HepG2 (cell line): ENCODE data around the gene POMP. TPM values are rescaled to one million over a fixed set of nuclear protein-coding genes. Genes with fewer than 3 reads are reported as not detected.

Experiments
- ATAC-seq: fragments of 200-7000 bp; cut with Tn5 transposase; 3 replicates; pipeline ENCODE4 v1.9.1; 2020; ENCODE audit warnings: mild to moderate bottlenecking, moderate library complexity
- BruUV-seq: library from RNA; stranded (reverse); fragments of 400-500 nt; replicated peaks from 2 replicates; lab custom pipeline; 2021; lab: Mats Ljungman, UMichigan
- CTCF ChIA-PET: fragments of 300-600 bp; formaldehyde crosslinking; extraction: SDS; loops from one replicate; lab custom pipeline; 2021; ENCODE audit warnings: low total read pairs, inconsistent platforms, low intra/inter-chr PET ratio; lab: Yijun Ruan, JAX
- POLR2A ChIA-PET: fragments of 350-600 bp; sonication (Branson Sonifier 250); formaldehyde crosslinking; loops from one replicate; lab custom pipeline; 2020; ENCODE audit warnings: antibody characterized with exemption, inconsistent platforms; lab: Yijun Ruan, JAX
- DNase-seq: peaks from one replicate; pipeline ENCODE4 v3.0.0-alpha.2; 2015; ENCODE audit warnings: low spot score
- FAIRE-seq: peaks from 3 replicates; lab custom pipeline; 2011; peaks lifted over from hg19 to GRCh38; lab: Jason Lieb, UNC
- H2AFZ ChIP-seq: one replicate; pipeline ENCODE4 v1.6.1; 2011; ENCODE audit warnings: low read length, inconsistent platforms
- H3K27ac ChIP-seq: fragments of 300-600 bp; 3 replicates; pipeline ENCODE4 v1.8.0; 2011; ENCODE audit warnings: mixed run types, mild to moderate bottlenecking, mixed read lengths, low read length, inconsistent platforms; ENCODE audit not compliant: insufficient read depth; ENCODE audit errors: extremely low read length
- H3K27me3 ChIP-seq, 2 experiments: fragments of 200-600 bp in 1 of 2; 2 replicates in 1 of 2; 3 replicates in 1 of 2; pipeline versions ENCODE4 v1.6.0 to v1.8.0; 2011; ENCODE audit warnings: low read length in 2 of 2, mild to moderate bottlenecking in 2 of 2, moderate library complexity in 2 of 2, inconsistent platforms in 1 of 2; ENCODE audit not compliant: insufficient read depth in 2 of 2, control insufficient read depth in 1 of 2
- H3K36me3 ChIP-seq, 2 experiments: fragments of 200-600 bp in 1 of 2; replicated peaks in 1 of 2; 2 replicates in 1 of 2; 3 replicates in 1 of 2; pipeline versions ENCODE4 v1.5.1 to v1.8.0; 2011; ENCODE audit warnings: low read length in 2 of 2, inconsistent platforms in 1 of 2; ENCODE audit not compliant: insufficient read depth in 2 of 2, control insufficient read depth in 1 of 2
- H3K4me1 ChIP-seq: 2 replicates; pipeline ENCODE4 v1.5.1; 2012; ENCODE audit warnings: low read length, inconsistent platforms; ENCODE audit not compliant: insufficient read depth
- H3K4me2 ChIP-seq: 2 replicates; pipeline ENCODE4 v1.6.0; 2011; ENCODE audit warnings: low read depth, low read length, inconsistent platforms
- H3K4me3 ChIP-seq, 3 experiments: fragments of 200-600 bp in 1 of 3; sonication (generic), shearing (Covaris generic) in 1 of 3; replicated peaks in 1 of 3; 2 replicates each; pipeline ENCODE4 v1.5.1; 2011 to 2016; ENCODE audit warnings: low read length in 3 of 3, inconsistent platforms in 2 of 3, low read depth in 2 of 3, mild to moderate bottlenecking in 2 of 3, control low read depth in 1 of 3, mixed read lengths in 1 of 3; ENCODE audit not compliant: insufficient read depth in 1 of 3
- H3K79me2 ChIP-seq: one replicate; pipeline ENCODE4 v1.6.1; 2011; ENCODE audit warnings: low read length, inconsistent platforms; ENCODE audit not compliant: insufficient read depth
- H3K9ac ChIP-seq: 2 replicates; pipeline ENCODE4 v1.6.0; 2011; ENCODE audit warnings: mild to moderate bottlenecking, low read depth, low read length, inconsistent platforms; ENCODE audit not compliant: insufficient read depth
- H3K9me3 ChIP-seq: 2 replicates; pipeline ENCODE4 v1.5.1; 2012; ENCODE audit warnings: mild to moderate bottlenecking, low read length
- H4K20me1 ChIP-seq: 2 replicates; pipeline ENCODE4 v1.6.0; 2011; ENCODE audit warnings: inconsistent platforms, mild to moderate bottlenecking, low read length, moderate library complexity; ENCODE audit not compliant: insufficient read depth
- NCOR1 ChIP-seq: fragments of 200-600 bp; sonication (generic); IDR thresholded peaks from 2 replicates; pipeline ENCODE4 v1.7.0; 2017; ENCODE audit warnings: antibody characterized with exemption, low read length, borderline replicate concordance
- NFKBIZ ChIP-seq: IDR thresholded peaks from 2 replicates; pipeline ENCODE4 v1.6.1; 2018; ENCODE audit warnings: missing genetic modification reagents, missing compliant biosample characterization
- REPIN1 ChIP-seq: sonication (generic); formaldehyde crosslinking; IDR thresholded peaks from 2 replicates; pipeline ENCODE4 v1.8.0; 2022; ENCODE audit warnings: missing genetic modification reagents, low read depth, mild to moderate bottlenecking, borderline replicate concordance
- SOX5 ChIP-seq: IDR thresholded peaks from 2 replicates; pipeline ENCODE4 v1.6.1; 2016; ENCODE audit warnings: borderline replicate concordance
- SOX6 ChIP-seq, 2 experiments: fragments of 450-650 bp in 1 of 2; sonication (generic) in 1 of 2; formaldehyde crosslinking in 1 of 2; IDR thresholded peaks; 2 replicates each; pipeline versions ENCODE4 v1.4.0 to v1.6.1; 2017 to 2020; ENCODE audit warnings: antibody characterized with exemption in 1 of 2, mild to moderate bottlenecking in 1 of 2, missing genetic modification reagents in 1 of 2
- ZBTB7B ChIP-seq: sonication (generic); formaldehyde crosslinking; IDR thresholded peaks from 2 replicates; pipeline ENCODE4 v1.4.0; 2020; ENCODE audit warnings: missing genetic modification reagents
- ZNF20 ChIP-seq: sonication (generic); formaldehyde crosslinking; IDR thresholded peaks from 2 replicates; pipeline ENCODE4 v1.4.0; 2020; ENCODE audit warnings: mild to moderate bottlenecking, moderate library complexity, missing genetic modification reagents
- ZNF292 ChIP-seq: sonication (generic); formaldehyde crosslinking; IDR thresholded peaks from 2 replicates; pipeline ENCODE4 v1.8.1; 2022; ENCODE audit warnings: mild to moderate bottlenecking, low read depth, missing genetic modification reagents, borderline replicate concordance
- ZNF605 ChIP-seq: sonication (generic); formaldehyde crosslinking; IDR thresholded peaks from 2 replicates; pipeline ENCODE4 v1.8.0; 2022; ENCODE audit warnings: mild to moderate bottlenecking, missing genetic modification reagents
- ZNF776 ChIP-seq: sonication (generic); formaldehyde crosslinking; IDR thresholded peaks from 2 replicates; pipeline ENCODE4 v1.4.0; 2020; ENCODE audit warnings: mild to moderate bottlenecking, missing genetic modification reagents
- WGBS: methylation state at CpG from one replicate; pipeline ENCODE4 v1.1.6; 2017; ENCODE audit warnings: low lambda C conversion rate; 5-methylcytosine and 5-hydroxymethylcytosine counted together
- in situ Hi-C: cut with HindIII; loops from 2 replicates; pipeline ENCODE4 v1.10.0; 2017; ENCODE audit warnings: low pct_unique_long_range_greater_than_20kb; ENCODE audit not compliant: extremely low pct_ligation_motif_present
- intact Hi-C: fragments of 100-400 bp; cut with micrococcal nuclease; formaldehyde crosslinking; loops from one replicate; pipeline ENCODE4 v1.10.0; 2022; ENCODE audit not compliant: unreplicated experiment
- polyA plus RNA-seq, 8 experiments: library from polyadenylated mRNA; depleted of rRNA in 3 of 8; stranded (reverse) in 7 of 8; unstranded in 1 of 8; fragments of >200 nt; fragmentation: Illumina TruSeq in 4 of 8; extraction: Trizol in 4 of 8; gene quantifications; 2 replicates each; pipeline versions ENCODE4 v1.2.1 to v1.2.3, GENCODE V29; 2011 to 2016; ENCODE audit warnings: low read depth in 4 of 8, missing spikeins in 1 of 8, mixed read lengths in 1 of 8; ENCODE audit not compliant: insufficient read depth in 1 of 8
- total RNA-seq, 5 experiments: library from RNA; depleted of rRNA; stranded (reverse); fragments of >200 nt; fragmentation: Illumina TruSeq; extraction: Trizol; gene quantifications; 2 replicates each; pipeline ENCODE4 v1.2.3, GENCODE V29; 2016; ENCODE audit warnings: low read depth in 1 of 5
- TF ChIP-seq, protein P1 (sequence below): sonication (generic); formaldehyde crosslinking; IDR thresholded peaks from 2 replicates; pipeline ENCODE4 v1.5.1; 2020; ENCODE audit warnings: mild to moderate bottlenecking, missing genetic modification reagents, borderline replicate concordance

Gene POMP
- total and polyA plus RNA-seq, 2 of the 13 experiments (the other 11 are each of a cell fraction or from before 2014, with no cell fraction given), result 30.6 to 118 TPM

DNA sequence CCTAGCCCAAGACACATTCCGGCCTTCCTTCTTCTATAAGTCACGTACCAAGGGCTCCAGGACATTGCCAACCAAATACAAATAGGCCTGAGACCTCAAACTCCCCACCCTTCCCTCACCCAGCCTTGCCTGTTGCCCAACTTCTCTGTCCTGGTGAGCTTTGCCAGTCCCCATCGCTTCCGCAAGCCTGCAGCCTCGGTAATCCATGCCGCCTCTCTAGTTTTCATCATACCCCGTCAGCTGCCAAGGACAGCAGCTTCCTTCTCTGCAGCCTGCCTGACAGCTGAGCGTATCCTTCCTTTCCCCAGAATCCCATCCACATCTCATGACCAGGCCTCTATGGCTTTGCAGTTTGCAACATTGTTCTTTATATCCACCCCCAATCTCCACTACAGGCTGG is 36.6 kb upstream of the POMP start:
- Histone ChIP-seq H3K36me3 (no peaks in the 10 kb centered on the region), H3K79me2 (no peaks in the 10 kb centered on the region), H3K9me3 (no peaks in the 10 kb centered on the region), H3K4me2 (no peak overlapping the region), H3K27ac (no peak overlapping the region), H3K9ac (no peak overlapping the region), H3K27me3 (no peaks in the 10 kb centered on the region; a peak in 3 of 5 replicates), H2AFZ (no peak overlapping the region), H3K4me1 (no peaks in the 10 kb centered on the region), H4K20me1 (no peaks in the 10 kb centered on the region), H3K4me3 (no peak overlapping the region)
- ChIA-PET CTCF (no interaction called here), POLR2A (no interaction called here)
- TF ChIP-seq NCOR1, result no peak
- no peak for TF ChIP-seq ZNF776
- no peak for TF ChIP-seq REPIN1
- TF ChIP-seq NFKBIZ (CRISPR knock-in tag), result no peak
- TF ChIP-seq SOX6 (IDR thresholded peaks at IDR 0.05), result no peak
- TF ChIP-seq SOX6 (CRISPR knock-in tag; IDR thresholded peaks at IDR 0.05), result no peak
- TF ChIP-seq ZNF20, result no peak
- TF ChIP-seq, protein P1, sequence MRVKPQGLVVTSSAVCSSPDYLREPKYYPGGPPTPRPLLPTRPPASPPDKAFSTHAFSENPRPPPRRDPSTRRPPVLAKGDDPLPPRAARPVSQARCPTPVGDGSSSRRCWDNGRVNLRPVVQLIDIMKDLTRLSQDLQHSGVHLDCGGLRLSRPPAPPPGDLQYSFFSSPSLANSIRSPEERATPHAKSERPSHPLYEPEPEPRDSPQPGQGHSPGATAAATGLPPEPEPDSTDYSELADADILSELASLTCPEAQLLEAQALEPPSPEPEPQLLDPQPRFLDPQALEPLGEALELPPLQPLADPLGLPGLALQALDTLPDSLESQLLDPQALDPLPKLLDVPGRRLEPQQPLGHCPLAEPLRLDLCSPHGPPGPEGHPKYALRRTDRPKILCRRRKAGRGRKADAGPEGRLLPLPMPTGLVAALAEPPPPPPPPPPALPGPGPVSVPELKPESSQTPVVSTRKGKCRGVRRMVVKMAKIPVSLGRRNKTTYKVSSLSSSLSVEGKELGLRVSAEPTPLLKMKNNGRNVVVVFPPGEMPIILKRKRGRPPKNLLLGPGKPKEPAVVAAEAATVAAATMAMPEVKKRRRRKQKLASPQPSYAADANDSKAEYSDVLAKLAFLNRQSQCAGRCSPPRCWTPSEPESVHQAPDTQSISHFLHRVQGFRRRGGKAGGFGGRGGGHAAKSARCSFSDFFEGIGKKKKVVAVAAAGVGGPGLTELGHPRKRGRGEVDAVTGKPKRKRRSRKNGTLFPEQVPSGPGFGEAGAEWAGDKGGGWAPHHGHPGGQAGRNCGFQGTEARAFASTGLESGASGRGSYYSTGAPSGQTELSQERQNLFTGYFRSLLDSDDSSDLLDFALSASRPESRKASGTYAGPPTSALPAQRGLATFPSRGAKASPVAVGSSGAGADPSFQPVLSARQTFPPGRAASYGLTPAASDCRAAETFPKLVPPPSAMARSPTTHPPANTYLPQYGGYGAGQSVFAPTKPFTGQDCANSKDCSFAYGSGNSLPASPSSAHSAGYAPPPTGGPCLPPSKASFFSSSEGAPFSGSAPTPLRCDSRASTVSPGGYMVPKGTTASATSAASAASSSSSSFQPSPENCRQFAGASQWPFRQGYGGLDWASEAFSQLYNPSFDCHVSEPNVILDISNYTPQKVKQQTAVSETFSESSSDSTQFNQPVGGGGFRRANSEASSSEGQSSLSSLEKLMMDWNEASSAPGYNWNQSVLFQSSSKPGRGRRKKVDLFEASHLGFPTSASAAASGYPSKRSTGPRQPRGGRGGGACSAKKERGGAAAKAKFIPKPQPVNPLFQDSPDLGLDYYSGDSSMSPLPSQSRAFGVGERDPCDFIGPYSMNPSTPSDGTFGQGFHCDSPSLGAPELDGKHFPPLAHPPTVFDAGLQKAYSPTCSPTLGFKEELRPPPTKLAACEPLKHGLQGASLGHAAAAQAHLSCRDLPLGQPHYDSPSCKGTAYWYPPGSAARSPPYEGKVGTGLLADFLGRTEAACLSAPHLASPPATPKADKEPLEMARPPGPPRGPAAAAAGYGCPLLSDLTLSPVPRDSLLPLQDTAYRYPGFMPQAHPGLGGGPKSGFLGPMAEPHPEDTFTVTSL (CRISPR knock-in tag), result no peak
- no peak for TF ChIP-seq SOX5 (CRISPR knock-in tag)
- TF ChIP-seq ZNF292, result no peak
- TF ChIP-seq ZNF605, result no peak
- no peak for TF ChIP-seq ZBTB7B (CRISPR knock-in tag)
- ATAC-seq (no peak), DNase-seq (no peak), FAIRE-seq (no peak)
- in situ Hi-C loops, result no loop called here
- intact Hi-C loops, result no loop called here
- WGBS, result 53% methylated on average over 8 of the region's 8 CpGs
- BruUV-seq, result no TSS peak
